SK-N-SH treated with all-trans-retinoic acid at 6 μM for 48 hours (cell line): ENCODE results near the gene TCF12.

Experiments
- BACH2 ChIP-seq: fragments of 250-450 bp; sonication (Bioruptor Pico); IDR thresholded peaks from 2 replicates; pipeline ENCODE4 v1.9.0; 2021; ENCODE audit warnings: mild to moderate bottlenecking, borderline replicate concordance
- RARB ChIP-seq: fragments of 250-450 bp; sonication (Bioruptor Pico); IDR thresholded peaks from 2 replicates; pipeline ENCODE4 v1.8.0; 2021; ENCODE audit warnings: mild to moderate bottlenecking, moderate library complexity
- TOX ChIP-seq: fragments of 250-450 bp; sonication (Bioruptor Pico); IDR thresholded peaks from 2 replicates; pipeline ENCODE4 v1.8.0; 2021; ENCODE audit warnings: mild to moderate bottlenecking, moderate library complexity, borderline replicate concordance
- TF ChIP-seq, protein P1 (sequence below): fragments of 250-450 bp; sonication (Bioruptor Pico); IDR thresholded peaks from 2 replicates; pipeline ENCODE4 v1.5.1; 2021; ENCODE audit warnings: mild to moderate bottlenecking, moderate library complexity

DNA sequence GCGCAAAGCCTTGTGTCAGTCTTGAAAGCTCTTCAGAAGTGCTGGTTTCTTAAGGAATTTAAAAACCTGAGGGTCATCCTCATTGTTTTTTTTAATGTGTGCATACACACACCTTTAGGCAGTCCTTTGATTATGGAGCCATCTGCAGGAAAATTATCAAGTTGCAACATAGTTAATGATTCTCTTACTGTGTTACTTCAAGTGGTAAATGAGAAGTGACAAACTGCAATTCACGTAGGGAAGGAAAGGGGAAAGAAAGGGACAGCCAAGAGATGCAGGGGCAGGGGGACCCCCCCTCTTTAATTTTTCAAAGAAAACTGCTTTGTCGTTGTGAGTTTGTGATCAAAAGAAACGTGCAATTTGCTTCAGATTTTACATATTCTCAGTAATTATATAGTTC lies 295.4 kb downstream of the TCF12 start:
- no peak for TF ChIP-seq TOX (CRISPR knock-in tag)
- no peak for TF ChIP-seq RARB
- TF ChIP-seq, protein P1, sequence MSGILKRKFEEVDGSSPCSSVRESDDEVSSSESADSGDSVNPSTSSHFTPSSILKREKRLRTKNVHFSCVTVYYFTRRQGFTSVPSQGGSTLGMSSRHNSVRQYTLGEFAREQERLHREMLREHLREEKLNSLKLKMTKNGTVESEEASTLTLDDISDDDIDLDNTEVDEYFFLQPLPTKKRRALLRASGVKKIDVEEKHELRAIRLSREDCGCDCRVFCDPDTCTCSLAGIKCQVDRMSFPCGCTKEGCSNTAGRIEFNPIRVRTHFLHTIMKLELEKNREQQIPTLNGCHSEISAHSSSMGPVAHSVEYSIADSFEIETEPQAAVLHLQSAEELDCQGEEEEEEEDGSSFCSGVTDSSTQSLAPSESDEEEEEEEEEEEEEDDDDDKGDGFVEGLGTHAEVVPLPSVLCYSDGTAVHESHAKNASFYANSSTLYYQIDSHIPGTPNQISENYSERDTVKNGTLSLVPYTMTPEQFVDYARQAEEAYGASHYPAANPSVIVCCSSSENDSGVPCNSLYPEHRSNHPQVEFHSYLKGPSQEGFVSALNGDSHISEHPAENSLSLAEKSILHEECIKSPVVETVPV (CRISPR knock-in tag) = no peak
- TF ChIP-seq BACH2 (CRISPR knock-in tag) = no peak
